ENCODE data around the gene CDHR4. TPM values are rescaled to one million over a fixed set of nuclear protein-coding genes. Genes with fewer than 3 reads are reported as not detected.
A peak's percentile ranks its signal among the peaks of the same experiment; 100 is the strongest.

The CDHR4 gene
- total and polyA plus RNA-seq, 9 of the 15 experiments (the other 6 are each of a cell fraction or from before 2014, with no cell fraction given), result 0.21 TPM; not detected in 8

DNA sequence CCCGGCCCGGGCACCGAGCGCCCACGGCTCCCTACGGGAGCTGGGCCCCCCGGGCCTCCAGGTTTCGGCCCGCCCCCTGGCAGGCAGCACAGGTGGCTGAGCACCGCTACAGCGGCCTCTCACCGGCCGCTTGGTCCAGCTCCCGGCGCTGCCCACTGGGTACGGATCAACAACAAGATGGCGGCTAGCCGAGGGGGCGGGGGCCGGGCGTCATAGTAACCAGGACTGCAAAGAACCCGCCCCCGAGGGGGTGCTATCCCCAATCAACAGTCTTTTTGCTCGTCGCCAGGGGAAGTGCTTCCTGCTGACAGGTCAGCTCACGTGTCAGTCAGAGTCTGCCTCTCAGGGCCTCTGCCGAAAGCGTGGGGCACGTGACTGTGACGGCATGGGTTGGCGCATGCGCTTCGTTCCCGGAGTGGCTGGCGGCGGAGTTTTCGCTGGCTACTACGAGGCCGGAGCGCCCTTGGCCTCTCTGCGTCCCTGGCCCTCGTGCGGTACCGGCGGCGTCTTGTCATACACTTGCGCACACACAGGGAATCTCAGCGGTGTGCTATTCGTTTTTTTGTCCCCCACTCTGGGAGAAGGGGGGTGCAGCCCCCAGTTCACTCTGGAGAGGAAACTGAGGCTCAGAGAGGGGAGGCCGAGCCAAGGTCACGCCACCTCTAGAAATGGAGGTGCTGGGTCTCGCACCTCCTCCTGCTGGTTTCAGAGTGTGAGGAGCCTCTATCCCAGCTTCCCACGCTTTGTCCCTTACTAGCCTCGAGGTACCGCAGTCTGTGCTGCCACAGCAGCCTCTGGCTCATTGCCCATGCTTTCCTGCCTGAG, 13.1 kb downstream of the CDHR4 start, which contains the start of gene IP6K1 (continued):
- TF ChIP-seq, protein P1, sequence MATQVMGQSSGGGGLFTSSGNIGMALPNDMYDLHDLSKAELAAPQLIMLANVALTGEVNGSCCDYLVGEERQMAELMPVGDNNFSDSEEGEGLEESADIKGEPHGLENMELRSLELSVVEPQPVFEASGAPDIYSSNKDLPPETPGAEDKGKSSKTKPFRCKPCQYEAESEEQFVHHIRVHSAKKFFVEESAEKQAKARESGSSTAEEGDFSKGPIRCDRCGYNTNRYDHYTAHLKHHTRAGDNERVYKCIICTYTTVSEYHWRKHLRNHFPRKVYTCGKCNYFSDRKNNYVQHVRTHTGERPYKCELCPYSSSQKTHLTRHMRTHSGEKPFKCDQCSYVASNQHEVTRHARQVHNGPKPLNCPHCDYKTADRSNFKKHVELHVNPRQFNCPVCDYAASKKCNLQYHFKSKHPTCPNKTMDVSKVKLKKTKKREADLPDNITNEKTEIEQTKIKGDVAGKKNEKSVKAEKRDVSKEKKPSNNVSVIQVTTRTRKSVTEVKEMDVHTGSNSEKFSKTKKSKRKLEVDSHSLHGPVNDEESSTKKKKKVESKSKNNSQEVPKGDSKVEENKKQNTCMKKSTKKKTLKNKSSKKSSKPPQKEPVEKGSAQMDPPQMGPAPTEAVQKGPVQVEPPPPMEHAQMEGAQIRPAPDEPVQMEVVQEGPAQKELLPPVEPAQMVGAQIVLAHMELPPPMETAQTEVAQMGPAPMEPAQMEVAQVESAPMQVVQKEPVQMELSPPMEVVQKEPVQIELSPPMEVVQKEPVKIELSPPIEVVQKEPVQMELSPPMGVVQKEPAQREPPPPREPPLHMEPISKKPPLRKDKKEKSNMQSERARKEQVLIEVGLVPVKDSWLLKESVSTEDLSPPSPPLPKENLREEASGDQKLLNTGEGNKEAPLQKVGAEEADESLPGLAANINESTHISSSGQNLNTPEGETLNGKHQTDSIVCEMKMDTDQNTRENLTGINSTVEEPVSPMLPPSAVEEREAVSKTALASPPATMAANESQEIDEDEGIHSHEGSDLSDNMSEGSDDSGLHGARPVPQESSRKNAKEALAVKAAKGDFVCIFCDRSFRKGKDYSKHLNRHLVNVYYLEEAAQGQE (IDR thresholded peaks at IDR 0.05; ENCODE audit: borderline replicate concordance), result peak; percentile 89
- TF ChIP-seq, protein P1 (CRISPR knock-in tag; IDR thresholded peaks at IDR 0.05; ENCODE audit: low read depth), result peak; percentile 70; the same call in 1 of the 2 replicates
- TF ChIP-seq NFYB (IDR thresholded peaks at IDR 0.05; ENCODE audit: extremely low read depth, insufficient read length) (peak; percentile 73), KLF6 (CRISPR knock-in tag; IDR thresholded peaks at IDR 0.05; ENCODE audit: borderline replicate concordance) (no peak), NRF1 (conservative IDR thresholded peaks at IDR 0.05 in 1 of 2, IDR thresholded peaks at IDR 0.05 in 1 of 2) (peak; percentile 97 to 98), BACH1 (tag; IDR thresholded peaks at IDR 0.05) (no peak), SREBF2 (CRISPR knock-in tag; IDR thresholded peaks at IDR 0.05) (no peak), SP2 (IDR thresholded peaks at IDR 0.05; ENCODE audit: extremely low read depth, low read depth, low read length, poor library complexity, severe bottlenecking) (peak; percentile 83), SMAD1 (IDR thresholded peaks at IDR 0.05; ENCODE audit: low read depth, low read length, partially characterized antibody) (no peak)
